Activated CD8-positive, alpha-beta T cell treated with anti-CD3 and anti-CD28 coated beads, Interleukin-2, amount 10 ng/mL, durations not matched to agents 7 days and 5 days (primary cell): ENCODE data around the gene RPP21. TPM values are rescaled to one million over a fixed set of nuclear protein-coding genes. Genes with fewer than 3 reads are reported as not detected.

ENCODE experiments used
- ATAC-seq: fragments of 150-1000 bp; cut with Tn5 transposase; one replicate; pipeline ENCODE4 v1.10.0; 2021; ENCODE audit warnings: moderate library complexity
- CTCF ChIA-PET: fragments of 350-600 bp; sonication (Branson Sonifier 250); formaldehyde crosslinking; loops from one replicate; lab custom pipeline; 2021; ENCODE audit warnings: antibody characterized with exemption; lab: Charles Lee
- POLR2A ChIA-PET: fragments of 350-600 bp; sonication (Branson Sonifier 250); formaldehyde crosslinking; loops from one replicate; lab custom pipeline; 2021; ENCODE audit warnings: antibody characterized with exemption; lab: Charles Lee
- DNase-seq: peaks from one replicate; pipeline ENCODE4 v3.0.0-alpha.2; 2020
- H3K27ac Mint-ChIP-seq: one replicate; pipeline ENCODE4 v1.8.0; 2021; ENCODE audit warnings: mild to moderate bottlenecking, mixed read lengths
- H3K27me3 Mint-ChIP-seq: one replicate; pipeline ENCODE4 v1.8.0; 2021; ENCODE audit warnings: low read depth, mixed read lengths
- H3K36me3 Mint-ChIP-seq: one replicate; pipeline ENCODE4 v1.8.0; 2021; ENCODE audit warnings: low read depth, mixed read lengths
- H3K4me1 Mint-ChIP-seq: one replicate; pipeline ENCODE4 v1.8.0; 2021; ENCODE audit warnings: low read depth, mixed read lengths
- H3K4me3 Mint-ChIP-seq: one replicate; pipeline ENCODE4 v1.8.0; 2021; ENCODE audit warnings: mild to moderate bottlenecking, mixed read lengths
- H3K9me3 Mint-ChIP-seq: one replicate; pipeline ENCODE4 v1.8.0; 2022; ENCODE audit warnings: mixed read lengths; ENCODE audit not compliant: insufficient read depth
- total RNA-seq, 2 experiments: library from RNA; stranded (reverse); gene quantifications; one replicate each; pipeline ENCODE4 v1.2.3, GENCODE V29; 2021

The RPP21 gene
- total RNA-seq, 2 experiments from 2014 or later = 37.3 to 37.9 TPM

DNA sequence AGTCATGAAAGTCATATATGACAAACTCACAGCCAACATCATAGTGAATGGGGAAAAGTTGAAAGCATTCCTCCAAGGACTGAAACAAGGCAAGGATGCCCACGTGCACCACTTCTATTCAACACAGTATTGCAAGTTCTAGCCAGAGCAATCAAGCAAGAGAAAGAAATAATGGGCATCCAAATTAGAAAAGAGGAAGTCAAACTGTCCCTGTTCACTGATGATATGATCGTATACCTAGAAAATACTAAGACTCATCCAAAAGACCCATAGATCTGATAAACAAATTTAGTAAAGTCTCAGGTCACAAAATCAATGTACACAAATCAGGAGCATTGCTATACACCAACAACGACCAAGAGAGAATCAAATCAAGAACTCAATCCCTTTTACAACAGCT, 41.2 kb downstream of the RPP21 start:
- ATAC-seq = no peak
- CTCF ChIA-PET = no interaction called here

DNA sequence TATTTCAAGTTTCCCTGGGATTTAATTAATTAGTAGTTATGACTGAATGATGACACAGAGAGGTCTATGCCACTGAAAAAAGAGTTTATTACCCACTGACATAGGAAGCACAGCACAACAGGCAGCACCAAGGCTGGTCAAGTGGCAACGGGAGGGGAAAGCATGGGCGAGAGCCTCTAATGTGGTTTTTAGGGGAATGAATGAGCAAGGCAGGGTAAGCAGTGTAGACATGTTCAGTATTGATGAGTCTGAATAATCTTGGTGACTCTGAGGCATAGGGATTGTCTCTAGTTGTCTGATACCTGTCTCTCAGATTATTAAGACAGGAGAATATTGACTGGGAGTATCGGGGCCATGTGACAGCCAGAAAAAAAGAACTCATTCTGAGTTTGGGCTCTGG, 46.3 kb downstream of the RPP21 start:
- CTCF ChIA-PET = no interaction called here
- POLR2A ChIA-PET = no interaction called here
- Mint-ChIP-seq H3K36me3 (no peaks in the 10 kb centered on the region), H3K9me3 (no peaks in the 10 kb centered on the region), H3K4me1 (no peaks in the 10 kb centered on the region), H3K27me3 (peaks cover 67% of the 10 kb centered on the region), H3K4me3 (no peak overlapping the region), H3K27ac (no peak overlapping the region)
- ATAC-seq (no peak), DNase-seq (no peak)

More for the DNA sequence above, 41.2 kb downstream of the RPP21 start:
- no peaks in the 10 kb centered on the region for H3K9me3 Mint-ChIP-seq
- no peak overlapping the region for H3K4me3 Mint-ChIP-seq
- H3K4me1 Mint-ChIP-seq = no peaks in the 10 kb centered on the region
- H3K27ac Mint-ChIP-seq = no peak overlapping the region
- H3K27me3 Mint-ChIP-seq = peaks cover 72% of the 10 kb centered on the region
- no peak for DNase-seq
- POLR2A ChIA-PET = interaction anchor here (0.6 kb wide), 1 partner anchor 21 kb away, joined by 3 read pairs; no protein-coding TSS in a partner anchor
- H3K36me3 Mint-ChIP-seq = no peaks in the 10 kb centered on the region

DNA sequence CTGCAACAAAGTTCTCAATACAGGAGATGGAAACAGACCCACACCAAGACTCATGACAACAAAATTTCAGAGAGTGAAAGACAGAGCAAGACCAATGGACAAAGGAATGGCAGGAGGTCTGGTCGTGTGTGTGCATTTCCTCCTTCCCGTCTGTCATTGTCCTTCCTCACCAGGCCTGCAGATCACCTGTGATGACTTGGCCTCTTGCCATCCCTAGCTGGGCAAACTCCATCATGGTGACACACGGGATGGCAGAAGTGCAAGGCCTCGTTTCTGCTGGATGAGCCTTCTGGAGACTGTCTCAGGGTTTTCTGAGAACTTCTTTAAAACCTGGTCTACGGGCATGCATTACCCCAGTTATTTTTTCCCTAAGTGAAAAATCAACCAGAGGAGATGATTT, 49.2 kb downstream of the RPP21 start:
- CTCF ChIA-PET = interaction anchor here (0.9 to 2.0 kb wide), 2 partner anchors 13 to 175 kb away, joined by 5 to 7 read pairs; no protein-coding TSS in a partner anchor
- DNase-seq (no peak), ATAC-seq (no peak)
- no peaks in the 10 kb centered on the region for H3K36me3 Mint-ChIP-seq
- POLR2A ChIA-PET = no interaction called here
- H3K4me3 Mint-ChIP-seq = no peak overlapping the region
- peaks cover 61% of the 10 kb centered on the region for H3K27me3 Mint-ChIP-seq
- no peaks in the 10 kb centered on the region for H3K9me3 Mint-ChIP-seq
- no peaks in the 10 kb centered on the region for H3K4me1 Mint-ChIP-seq
- no peak overlapping the region for H3K27ac Mint-ChIP-seq

Other genes with a start within 250 kb of the RPP21 start
- gene TRIM31, start 232.1 kb upstream of the RPP21 start, total RNA-seq = not detected
- not detected for gene TRIM40, start 209.0 kb upstream of the RPP21 start, total RNA-seq
- not detected for gene TRIM10, start 183.9 kb upstream of the RPP21 start, total RNA-seq
- gene TRIM15, start 181.6 kb upstream of the RPP21 start, total RNA-seq = not detected
- gene TRIM26, start 131.8 kb upstream of the RPP21 start, total RNA-seq = 10 to 100 TPM; 78.0 to 86.4 TPM
- 10 to 100 TPM; 16.7 to 16.9 TPM for gene TRIM39, start 18.2 kb upstream of the RPP21 start, total RNA-seq
- gene HLA-E, start 144.4 kb downstream of the RPP21 start, total RNA-seq = 100 to 1,000 TPM; 523 to 536 TPM
- 10 to 100 TPM; 63.7 to 69.9 TPM for gene GNL1, start 211.3 kb downstream of the RPP21 start, total RNA-seq
- 10 to 100 TPM; 19.7 to 21.1 TPM for gene PRR3, start 212.1 kb downstream of the RPP21 start, total RNA-seq
- 10 to 100 TPM; 72.2 to 79.6 TPM for gene ABCF1, start 226.3 kb downstream of the RPP21 start, total RNA-seq